HuH-7 (cell line): Measurements from ENCODE around the gene MYMK.
"Not testable (repeated sequence)": the region's sequence is repeated elsewhere in the genome, so short reads cannot be mapped to it uniquely, and the experiment has no call there.

Experiments
- DNase-seq: peaks from one replicate; pipeline ENCODE4 v3.0.0; 2011; ENCODE audit warnings: low spot score

Gene MYMK, protein sequence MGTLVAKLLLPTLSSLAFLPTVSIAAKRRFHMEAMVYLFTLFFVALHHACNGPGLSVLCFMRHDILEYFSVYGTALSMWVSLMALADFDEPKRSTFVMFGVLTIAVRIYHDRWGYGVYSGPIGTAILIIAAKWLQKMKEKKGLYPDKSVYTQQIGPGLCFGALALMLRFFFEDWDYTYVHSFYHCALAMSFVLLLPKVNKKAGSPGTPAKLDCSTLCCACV

DNA sequence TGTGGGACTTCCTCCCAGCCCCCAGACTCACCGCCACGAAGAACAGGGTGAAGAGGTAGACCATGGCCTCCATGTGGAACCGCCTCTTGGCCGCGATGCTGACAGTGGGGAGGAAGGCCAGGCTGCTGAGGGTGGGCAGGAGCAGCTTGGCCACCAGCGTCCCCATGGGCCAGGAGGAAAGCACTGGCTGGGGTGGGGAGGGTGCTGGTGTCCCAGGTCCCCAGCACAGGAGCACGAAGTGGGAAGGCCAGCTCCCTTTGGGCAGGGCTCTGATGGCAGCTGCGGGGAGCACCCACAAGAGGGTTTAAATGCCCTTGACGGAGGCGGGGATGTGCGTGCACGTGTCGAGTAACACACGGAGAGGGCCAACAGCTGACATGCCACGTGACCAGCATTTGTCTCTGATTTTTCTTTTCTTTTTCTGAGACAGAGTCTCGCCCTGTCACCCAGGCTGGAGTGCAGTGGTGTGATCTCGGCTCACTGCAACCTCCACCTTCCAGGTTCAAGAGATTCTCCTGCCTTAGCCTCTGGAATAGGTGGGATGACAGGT, at the start of gene MYMK:
Gene MYMK (minus strand): TSS at position 281 of the 550 bp plus-strand sequence. CDS start 115 bp downstream, at position 166.
- no peak for DNase-seq

DNA sequence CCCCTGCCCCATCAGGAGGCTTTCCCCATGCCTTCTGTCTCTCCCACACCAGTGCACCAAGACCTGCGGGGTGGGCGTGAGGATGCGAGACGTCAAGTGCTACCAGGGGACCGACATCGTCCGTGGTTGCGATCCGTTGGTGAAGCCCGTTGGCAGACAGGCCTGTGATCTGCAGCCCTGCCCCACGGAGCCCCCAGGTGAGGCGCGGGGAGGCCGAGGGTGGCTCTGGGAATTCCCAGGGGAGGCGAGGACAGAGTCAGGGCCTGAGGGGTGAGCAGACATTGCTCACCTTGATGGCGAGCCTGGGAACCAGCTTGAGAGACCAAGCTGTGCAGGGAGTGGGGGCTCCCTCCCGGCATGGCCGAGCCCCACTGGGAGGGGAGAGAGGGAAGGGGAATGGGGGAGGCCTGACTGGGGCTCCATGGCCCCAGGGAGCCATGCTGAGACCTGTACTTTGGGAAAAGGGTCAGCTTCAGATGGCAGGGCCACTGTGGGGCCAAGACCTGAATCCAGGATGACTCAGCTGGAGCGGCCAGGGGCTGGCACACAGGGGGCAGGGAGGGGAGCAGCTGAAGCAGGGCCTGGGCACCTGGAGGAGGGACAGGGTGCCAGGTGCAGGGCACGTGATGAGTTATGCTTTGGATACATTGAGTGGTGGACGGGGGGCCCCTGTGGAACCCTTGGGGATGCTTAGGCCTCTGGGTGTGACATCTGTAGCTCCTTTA, 49.2 kb upstream of the MYMK start:
- DNase-seq: no peak

DNA sequence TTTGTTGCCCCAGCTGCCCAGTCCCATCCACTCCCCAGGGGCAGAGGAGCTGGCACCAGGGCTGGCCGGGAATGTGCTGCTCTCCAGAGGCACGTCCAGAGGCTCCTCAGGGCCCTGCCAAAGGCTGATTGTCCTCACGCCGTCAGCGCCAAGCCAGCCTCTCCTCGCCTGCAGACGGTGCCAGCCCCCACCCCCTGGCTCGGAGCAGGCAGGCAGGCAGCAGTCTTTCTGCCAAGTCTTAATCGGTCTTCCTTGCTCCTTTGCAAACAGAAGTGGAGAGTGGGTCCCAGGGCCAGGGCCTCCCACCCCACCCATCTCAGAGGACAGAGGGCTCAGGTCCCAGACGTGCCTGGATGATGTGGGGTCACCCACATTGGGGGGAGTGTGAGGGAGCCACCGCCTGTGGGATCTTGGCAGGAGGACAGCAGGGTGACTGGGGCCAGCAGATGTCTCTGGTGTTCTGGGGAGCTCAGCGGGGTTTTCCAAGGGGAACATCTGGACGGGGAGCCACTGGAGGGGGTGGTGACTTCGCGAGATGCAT, 48.1 kb upstream of the MYMK start:
- no peak for DNase-seq

DNA sequence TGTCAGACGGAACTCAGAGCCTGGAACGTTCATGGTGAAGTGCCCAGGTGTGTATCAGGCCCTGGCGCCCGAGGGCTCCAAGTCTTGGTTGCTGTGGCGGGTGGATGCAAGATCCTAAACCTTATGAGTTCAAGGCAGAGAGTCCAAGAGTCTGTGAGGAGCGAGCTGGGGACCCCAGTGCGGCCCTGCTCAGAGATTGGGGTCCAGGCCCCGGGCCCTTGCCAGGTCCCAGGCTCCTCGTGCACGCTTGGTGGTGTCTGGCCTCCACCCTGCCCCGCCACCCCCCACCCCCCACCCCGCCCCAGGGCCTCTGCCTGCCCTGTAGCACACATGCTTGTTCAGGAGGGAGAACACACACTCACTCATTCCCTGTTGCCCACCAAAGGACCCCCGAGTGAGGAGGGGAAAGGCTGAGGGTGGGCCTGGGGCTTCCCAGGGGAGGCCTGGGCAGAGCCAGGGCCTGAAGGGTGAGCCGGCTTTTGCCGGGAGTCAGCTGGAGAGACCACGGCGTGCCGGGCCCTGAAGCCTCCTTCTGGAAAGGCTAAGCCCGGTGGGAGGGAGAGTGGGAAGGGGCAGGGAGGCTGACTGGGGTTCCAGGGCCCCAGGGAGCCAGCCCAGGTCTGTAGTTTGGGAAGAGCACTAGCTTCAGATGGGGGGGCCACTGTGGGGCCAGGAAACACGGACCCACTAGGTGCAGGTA, 47.3 kb upstream of the MYMK start:
- DNase-seq: no peak

DNA sequence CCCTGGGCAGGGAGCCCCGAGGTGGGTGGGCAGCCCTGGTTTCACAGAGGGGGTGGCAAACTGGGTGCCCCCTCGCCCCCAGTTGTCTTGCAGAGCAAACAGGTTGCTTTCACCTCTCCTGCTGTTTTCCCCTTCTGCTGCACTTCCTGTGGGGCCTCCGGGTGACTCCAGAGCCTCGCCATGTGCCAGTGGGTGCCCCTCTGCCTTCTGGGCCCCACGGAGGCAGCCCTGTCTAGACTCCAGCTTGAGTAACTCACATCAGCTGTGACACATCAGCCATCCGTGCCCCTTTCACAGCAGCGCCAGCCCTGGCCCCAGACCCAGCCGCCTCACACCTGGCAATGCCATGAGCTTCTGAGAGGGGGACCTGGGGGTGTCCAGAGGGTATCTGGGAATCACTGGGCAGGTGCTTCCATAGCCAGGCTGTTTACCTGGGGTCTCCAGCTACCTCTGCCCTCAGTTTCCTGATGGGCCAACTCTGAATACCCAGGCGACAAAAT, 46.7 kb upstream of the MYMK start:
- DNase-seq: no peak

DNA sequence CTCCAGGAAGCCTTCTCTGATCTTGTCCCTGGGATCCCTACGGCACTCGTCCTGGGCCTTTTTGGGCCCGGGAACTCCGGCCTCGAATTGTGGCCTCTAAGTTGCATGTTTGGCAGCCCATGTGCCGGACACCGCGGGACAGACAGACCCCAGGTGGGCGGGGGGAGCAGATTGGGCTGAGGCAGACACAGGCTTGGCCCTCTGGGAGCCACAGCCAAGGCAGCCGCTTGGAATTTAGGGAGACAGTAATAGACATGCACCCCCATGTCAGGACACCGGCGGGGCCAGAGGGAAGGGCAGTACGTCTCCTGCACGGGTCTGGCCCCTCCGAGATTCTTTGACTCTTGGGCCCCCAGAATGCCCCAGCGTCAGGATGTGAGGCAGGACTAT, 45.9 kb upstream of the MYMK start:
- DNase-seq: no peak

DNA sequence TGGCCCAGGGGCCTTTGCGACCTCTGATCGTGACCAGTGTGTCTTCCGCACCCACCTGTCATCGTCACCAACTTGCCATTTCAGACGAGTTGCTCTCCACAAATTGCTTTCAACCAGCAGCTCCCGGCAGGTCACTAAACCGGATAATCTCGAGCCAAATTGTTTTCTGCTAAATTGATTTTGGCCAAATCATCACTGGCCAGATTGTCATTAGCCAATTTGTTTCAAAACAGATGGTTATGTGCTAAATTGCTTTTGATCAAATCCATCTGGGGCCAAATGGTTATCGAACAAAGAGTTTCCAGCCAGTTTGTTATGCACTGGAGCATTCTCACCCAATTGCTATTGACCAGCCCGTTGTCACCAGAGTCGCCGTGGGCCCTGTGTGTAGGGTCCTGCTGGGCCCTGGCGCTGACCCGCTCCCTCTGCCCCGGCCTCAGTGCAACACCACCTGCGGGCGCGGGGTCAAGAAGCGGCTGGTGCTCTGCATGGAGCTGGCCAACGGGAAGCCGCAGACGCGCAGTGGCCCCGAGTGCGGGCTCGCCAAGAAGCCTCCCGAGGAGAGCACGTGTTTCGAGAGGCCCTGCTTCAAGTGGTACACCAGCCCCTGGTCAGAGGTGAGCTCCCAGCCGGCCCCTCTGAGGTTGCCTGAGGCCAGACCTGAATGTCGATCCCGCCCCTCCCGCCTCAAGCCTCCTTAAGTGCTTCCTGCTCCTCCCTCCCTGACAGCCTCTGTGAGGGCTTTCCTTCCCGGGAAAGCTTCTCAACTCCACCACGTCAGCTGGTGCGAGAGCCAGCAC, 45.3 kb upstream of the MYMK start:
- DNase-seq: no peak

DNA sequence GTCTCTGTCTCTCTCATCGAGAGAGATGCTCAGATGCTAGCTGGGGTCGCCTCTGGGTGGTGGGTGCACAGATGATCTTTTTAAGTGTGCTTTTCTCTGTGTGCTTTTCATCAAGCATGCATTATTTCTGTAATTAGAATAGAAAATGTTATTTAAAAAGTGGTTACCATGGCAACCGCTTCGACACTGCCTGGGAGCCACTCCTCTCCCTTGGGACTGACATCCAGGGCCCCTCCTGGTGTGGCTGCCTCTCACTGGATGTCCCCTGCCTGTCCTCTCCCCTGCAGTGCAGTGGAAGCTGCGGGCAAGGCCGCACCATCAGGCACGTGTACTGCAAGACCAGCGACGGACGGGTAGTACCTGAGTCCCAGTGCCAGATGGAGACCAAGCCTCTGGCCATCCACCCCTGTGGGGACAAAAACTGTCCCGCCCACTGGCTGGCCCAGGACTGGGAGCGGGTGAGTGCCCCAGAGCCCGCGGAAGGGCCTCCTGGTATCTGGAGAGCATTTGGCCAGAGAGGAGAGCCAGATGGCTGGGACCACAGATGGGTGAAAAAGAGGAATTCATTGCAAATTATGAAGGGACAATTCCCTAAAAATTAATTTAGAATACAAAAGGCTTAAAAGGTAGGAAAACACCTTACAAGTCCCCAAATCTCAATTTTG, 44.5 kb upstream of the MYMK start:
- no peak for DNase-seq

DNA sequence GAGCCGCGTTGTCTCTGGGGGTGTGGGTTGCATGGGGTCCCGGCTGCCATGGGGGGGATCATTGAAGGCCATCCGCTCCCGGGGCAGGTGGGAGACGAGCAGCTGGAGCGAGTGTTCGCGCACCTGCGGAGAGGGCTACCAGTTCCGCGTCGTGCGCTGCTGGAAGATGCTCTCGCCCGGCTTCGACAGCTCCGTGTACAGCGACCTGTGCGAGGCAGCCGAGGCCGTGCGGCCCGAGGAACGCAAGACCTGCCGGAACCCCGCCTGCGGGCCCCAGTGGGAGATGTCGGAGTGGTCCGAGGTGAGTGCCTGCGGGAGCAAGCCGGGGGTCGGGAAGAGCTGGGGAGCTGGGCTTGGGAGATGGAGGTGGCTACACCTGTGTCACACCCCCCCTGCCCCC, 43.4 kb upstream of the MYMK start:
- no peak for DNase-seq

DNA sequence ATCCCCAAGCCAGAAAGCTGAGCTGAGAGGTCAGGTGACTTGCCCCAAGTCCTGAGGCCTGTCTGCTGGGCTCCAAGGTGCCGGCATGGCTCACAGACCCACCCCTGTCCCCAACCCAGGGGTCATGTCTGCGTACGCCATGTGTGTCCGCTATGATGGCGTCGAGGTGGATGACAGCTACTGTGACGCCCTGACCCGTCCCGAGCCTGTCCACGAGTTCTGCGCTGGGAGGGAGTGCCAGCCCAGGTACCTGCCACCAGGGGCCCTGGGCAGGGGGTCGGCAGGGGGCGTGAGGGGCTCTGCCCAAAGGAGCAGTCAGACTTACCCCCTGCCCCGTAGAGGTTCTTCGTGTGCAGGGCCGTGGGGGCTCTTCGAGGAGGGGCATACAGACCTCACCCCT, 42.1 kb upstream of the MYMK start:
- DNase-seq: no peak

DNA sequence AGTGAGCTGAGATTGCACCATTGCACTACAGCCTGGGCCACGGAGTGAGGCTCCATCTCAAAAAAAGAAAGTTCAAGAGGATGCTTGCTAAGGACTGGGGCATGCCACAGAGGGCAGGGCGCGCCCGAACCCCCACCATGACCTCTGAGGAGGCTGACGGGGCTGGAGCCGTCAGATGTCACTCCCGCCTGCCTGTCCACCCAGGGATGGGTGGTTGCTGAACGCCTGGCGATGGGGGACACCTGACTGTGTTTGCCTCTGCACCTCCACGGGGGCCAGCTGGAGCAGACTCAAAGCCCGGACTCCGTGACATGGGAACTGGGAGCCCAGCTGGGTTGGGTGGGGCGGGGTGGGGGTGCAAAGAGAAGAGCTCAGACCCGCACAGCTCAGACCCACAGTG, 41.6 kb upstream of the MYMK start:
- DNase-seq: no peak

DNA sequence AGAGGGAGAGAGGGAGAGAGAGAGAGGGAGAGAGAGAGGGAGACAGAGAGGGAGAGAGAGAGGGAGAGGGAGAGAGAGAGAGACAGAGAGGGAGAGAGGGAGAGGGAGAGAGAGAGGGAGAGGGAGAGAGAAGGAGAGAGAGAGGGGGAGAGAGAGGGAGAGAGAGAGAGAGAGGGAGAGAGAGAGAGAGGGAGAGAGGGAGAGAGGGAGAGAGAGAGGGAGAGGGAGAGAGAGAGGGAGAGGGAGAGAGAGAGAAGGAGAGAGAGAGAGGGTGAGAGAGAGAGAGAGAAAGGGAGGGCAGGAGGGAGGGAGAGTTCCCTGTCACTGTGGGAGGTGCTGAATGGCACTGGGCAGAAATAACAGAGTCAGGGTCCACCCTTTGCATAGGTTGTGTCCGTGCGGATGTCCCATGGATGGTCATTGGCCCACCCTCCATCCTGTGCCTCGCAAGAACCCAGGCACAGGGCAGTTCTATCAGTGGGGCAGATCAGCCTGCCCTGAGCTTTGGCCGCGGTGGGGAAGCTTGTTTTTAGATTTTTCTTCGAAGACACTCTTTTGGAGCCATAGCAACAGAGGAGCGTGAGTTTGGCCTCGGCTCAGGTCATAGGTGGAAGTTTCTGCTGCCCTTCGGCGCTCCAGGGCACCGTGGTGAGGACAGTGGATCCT, 39.8 kb upstream of the MYMK start:
- DNase-seq: no peak

DNA sequence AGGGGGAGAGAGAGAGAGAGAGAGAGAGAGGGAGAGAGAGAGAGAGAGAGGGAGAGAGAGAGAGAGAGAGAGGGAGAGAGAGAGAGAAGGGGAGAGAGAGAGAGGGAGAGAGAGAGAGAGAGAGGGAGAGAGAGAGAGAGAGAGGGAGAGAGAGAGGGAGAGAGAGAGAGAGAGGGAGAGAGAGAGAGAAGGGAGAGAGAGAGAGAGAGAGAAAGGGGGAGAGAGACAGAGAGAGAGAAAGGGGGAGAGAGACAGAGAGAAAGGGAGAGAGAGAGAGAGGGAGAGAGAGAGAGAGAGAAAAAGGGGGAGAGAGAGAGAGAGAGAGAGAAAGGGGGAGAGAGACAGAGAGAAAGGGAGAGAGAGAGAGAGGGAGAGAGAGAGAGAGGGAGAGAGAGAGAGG, 39.1 kb upstream of the MYMK start:
- not testable (repeated sequence) for DNase-seq

DNA sequence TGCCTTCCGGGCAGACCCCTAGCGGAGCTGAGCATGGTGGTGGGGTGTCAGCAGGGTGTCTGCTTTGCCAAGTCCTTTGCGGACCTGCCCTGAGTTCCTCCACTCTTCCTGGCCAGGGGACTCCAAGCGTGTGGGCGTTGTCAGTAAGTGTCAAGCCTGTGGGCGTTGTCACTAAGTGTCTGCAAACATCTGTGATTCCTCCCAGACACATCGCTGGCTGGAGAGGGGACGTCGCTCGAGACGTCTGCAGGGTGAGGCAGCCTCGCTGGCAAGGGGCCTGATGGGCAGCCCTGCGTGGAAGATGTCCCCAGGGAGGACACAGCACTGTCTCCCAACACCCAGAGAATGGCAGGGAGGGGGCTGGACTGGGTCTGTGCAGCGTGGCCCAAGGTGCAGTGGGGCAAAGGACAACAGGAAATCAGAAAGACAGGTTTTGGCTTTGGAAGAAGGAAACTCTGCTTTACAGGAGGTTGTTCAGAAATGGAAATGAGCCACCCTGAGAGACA, 38.6 kb upstream of the MYMK start:
- DNase-seq: no peak

DNA sequence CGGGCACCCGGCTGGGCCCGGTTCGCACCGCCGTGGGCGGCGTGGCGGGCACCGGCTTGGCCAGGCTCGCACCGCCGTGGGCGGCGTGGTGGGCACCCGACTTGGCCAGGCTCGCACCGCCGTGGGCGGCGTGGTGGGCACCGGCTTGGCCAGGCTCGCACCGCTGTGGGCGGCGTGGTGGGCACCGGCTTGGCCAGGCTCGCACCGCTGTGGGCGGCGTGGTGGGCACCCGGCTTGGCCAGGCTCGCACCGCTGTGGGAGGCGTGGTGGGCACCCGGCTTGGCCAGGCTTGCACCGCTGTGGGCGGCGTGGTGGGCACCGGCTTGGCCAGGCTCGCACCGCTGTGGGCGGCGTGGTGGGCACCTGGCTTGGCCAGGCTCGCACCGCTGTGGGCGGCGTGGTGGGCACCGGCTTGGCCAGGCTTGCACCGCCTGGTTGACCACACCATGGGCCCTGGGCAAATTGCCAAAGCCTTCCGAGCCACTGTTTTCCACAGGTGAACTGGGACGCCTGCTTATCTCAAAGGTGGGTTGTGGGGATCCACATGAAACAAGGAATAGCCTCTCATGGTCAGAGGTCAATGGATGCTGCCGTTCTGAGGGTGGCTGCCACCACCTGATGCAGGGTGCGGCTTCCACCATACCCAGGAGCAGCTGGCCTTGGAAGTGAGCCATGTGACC, 38.0 kb upstream of the MYMK start:
- DNase-seq: no peak

DNA sequence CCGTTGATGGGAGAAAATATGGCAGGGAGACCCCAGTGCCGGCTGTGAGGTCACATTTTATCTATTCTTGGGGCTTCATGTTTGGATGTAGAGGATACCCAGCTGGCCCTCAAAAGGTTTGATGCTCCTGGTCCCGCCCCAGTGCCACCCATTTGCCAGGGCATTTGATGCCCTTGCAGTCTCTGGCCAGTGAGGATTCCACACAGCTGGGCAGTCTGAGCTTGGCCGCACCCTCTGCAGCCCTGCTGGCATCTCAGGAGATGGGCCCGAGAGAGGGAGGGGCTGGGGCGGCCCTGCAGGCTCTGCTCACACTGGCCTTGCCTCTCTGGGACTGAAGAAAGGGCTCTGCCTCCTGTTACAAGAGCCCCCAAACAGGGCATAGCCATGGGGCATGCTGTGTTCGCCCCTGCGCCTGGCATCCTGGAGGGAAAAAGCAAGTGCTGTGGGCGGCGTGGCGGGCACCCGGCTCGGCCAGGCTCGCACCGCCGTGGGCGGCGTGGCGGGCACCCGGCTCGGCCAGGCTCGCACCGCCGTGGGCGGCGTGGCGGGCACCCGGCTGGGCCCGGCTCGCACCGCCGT, 37.3 kb upstream of the MYMK start:
- DNase-seq: no peak

DNA sequence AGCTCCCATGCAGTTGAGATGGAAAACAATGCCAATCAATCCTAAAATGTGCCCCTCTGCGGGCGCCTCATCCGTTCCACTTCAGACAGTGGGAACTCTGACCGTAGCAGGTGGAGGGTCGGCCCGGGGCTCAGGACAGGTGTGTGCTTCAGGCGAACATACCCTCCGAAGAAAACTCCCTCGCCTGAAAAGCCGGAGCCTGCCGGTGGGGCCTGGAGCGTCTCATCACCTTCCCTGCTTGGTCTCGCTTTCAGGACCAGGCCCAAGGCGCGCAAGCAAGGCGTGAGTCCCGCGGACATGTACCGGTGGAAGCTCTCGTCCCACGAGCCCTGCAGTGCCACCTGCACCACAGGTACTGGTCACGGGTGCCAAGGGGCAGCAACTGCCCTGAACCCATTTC, 36.2 kb upstream of the MYMK start:
- no peak for DNase-seq

DNA sequence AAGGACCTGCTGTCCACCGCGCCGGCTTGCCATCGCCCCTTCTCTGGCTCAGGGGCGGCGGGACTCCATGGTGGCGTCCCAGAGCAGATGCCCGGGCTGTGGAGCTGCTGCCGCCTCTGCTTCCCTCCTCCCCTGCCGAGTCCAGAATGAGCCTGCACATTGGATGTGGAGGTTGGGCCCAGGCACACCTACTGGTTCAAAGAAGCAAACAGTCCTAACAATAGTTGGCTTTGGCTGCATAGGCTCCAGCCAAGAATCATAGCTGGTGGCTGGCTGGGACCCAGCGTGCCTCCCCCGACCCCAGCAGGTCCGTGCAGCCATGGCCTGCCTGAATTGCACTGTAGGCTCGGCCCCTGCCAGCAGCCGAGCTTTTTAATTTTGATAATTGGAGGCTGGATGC, 35.6 kb upstream of the MYMK start:
- DNase-seq: no peak
